ENCODE data around the gene FAM193B.
A peak's percentile ranks its signal among the peaks of the same experiment; 100 is the strongest.
"Not testable (repeated sequence)": the region's sequence is repeated elsewhere in the genome, so short reads cannot be mapped to it uniquely, and the experiment has no call there.

FAM193B gene

DNA sequence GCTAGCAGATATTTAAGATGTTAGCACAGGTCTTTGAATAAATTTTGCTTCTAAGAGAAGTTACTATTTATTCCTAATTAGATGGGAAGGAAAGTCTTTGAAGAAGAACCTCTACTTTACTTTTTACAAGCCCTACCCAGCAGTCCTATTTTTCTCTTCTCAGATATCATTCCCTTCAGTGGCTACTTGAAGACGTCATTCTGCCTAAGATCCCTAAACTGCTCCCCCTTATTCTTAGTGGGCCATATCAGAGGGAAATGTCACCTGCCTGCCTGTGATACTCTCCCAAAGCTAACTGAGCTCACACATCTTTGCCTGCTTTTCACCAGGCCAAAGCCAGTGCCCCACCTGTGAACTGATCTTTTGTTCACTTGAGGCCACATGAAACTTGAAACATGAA, 21.1 kb upstream of the FAM193B start:
- DNase-seq = no peak

DNA sequence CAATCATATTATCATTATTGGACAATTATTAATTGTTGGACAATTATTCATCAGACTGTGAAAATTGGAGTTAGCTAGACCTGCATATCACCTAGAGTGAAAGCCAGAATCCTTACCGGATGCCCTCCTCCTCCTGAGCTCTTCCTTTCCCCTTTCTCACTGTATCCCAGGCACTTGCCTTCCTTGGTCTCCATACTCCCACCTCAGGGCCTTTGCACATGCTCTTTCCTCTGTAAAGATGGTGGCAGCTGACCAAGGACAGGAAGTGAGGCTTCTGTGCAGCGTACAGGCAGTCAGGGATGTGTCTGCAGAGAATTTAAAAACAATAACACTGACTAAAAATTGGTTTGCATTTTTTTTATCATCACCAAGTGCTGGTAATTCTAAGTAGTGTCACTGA, 15.5 kb upstream of the FAM193B start:
- no peak for DNase-seq

DNA sequence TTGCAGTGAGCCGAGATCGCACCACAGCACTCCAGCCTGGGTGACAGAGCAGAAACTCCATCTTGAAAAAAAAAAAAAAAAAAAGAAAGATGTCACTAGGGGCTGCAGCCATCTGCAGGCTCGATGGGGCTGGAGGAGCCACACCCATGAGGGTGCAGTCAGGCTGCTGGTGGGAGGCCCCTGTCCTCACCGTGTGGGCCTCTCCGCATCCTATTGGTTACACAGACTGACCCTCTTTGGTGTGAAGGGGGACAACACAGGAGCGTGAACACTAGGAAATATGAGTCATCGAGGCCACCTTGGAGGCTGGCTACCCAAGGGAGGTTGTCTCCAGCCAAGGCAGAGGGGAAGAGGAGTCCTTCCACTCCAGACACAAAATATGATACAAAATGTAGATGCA, 14.0 kb upstream of the FAM193B start:
- no peak for DNase-seq

DNA sequence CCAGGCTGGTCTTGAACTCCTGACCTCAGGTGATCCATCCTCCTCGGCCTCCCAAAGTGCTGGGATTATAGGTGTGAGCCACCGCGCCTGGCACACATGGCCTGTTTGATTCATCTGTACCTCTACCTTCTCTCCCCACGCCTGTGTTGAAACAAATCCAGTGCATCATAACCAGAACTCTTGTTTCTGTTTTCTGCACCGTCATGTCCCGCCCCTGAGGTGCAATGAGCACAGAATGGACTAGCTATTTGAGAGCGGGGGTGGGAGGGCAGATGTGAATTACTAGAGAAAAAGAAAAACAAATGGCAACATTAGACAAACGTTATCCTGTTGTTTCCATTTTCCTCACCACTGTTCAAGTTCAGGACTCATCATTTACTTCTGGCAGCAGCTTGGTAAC, 10.7 kb upstream of the FAM193B start:
- DNase-seq = no peak

DNA sequence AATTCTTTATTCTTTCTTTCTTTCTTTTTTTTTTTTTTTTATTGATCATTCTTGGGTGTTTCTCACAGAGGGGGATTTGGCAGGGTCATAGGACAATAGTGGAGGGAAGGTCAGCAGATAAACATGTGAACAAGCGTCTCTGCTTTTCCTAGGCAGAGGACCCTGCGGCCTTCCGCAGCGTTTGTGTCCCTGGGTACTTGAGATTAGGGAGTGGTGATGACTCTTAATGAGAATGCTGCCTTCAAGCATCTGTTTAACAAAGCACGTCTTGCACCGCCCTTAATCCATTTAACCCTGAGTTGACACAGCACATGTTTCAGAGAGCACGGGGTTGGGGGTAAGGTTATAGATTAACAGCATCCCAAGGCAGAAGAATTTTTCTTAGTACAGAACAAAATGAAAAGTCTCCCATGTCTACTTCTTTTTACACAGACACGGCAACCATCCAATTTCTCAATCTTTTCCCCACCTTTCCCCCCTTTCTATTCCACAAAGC, 5.1 kb upstream of the FAM193B start:
- DNase-seq = not testable (repeated sequence)

DNA sequence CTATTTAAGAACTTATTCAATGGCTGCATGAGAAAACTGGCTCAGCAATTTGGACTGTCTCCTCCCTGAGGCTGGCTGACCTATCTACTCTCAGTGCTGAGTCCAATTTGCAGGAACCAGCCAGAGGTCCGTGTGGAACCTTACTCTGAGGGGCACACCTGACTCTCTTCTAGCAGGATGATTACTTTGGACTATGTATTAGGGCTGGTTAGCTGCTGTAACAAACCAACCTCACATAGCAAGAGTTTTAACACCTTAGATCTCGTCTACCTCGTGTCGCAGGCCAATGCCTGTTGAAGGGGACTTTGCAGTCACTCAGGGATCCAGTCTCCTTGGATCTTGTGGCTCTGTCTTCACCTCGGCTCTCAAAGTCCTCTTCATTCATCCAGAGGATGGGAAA, 3.4 kb upstream of the FAM193B start:
- DNase-seq = no peak

DNA sequence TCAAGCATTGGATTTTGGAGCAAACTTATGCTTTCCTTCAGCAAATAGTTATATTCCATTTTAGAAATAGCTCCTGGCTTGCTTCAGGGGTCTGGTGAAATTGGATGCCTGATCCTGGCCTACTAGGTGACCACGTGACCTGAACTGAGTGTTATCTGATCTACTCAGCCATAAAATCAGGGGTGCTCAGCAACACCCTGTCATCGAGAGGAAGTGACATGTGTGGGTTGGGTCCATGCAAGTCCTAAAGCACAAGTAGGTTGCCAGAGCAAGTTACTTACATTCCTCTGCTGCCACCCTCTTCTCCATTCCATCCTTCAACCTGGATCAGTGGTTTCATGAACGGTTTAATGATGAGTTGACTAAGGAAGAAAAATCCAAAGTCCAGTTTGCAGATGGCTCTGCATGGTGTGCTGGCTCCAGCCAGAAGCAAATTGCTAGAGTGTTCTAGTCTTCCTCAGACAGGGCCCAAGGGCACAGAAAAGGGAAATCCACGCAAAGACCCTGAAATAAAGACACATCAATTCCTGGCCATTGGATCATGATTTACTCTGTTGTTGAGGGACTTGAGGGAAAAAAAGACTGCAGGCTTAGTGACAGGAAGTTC, 2.8 kb upstream of the FAM193B start:
- no peak for DNase-seq

DNA sequence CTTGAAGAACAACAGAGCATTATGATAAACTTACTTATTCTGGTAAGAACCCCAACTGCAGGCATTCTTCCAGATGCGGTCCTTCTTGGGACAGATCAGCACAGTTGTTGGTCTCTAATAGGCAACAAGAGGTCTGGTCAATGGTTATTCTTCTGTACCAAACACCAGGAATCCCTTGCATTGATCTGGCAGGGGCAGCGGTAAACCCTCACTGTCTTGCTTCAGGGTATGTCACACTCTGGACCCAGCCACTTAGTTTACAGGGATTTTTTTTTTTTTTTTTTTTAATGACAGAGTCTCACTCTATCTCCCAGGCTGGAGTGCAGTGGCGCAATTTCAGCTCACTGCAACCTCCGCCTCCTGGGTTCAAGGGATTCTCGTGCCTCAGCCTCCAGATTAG, 1.3 kb upstream of the FAM193B start:
- no peak for DNase-seq

DNA sequence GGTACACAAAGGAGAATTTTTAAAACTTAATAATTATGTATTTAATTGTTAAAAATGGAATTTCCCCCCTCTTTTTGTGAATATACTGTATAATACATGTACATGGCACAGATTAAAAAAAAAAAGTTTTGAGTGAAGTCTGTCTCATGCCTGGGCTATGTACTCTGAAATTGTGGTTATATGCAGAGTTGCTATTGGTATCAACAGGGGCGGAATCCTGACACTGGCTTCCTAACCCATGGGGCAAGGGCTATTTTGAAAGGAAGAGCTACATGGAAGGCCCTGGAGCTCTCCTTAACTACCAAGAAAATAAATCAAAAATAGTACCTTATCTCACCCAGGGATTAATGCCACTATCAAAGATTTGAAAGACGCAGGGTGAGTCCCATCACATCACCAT, 865 bp upstream of the FAM193B start:
- DNase-seq = no peak

DNA sequence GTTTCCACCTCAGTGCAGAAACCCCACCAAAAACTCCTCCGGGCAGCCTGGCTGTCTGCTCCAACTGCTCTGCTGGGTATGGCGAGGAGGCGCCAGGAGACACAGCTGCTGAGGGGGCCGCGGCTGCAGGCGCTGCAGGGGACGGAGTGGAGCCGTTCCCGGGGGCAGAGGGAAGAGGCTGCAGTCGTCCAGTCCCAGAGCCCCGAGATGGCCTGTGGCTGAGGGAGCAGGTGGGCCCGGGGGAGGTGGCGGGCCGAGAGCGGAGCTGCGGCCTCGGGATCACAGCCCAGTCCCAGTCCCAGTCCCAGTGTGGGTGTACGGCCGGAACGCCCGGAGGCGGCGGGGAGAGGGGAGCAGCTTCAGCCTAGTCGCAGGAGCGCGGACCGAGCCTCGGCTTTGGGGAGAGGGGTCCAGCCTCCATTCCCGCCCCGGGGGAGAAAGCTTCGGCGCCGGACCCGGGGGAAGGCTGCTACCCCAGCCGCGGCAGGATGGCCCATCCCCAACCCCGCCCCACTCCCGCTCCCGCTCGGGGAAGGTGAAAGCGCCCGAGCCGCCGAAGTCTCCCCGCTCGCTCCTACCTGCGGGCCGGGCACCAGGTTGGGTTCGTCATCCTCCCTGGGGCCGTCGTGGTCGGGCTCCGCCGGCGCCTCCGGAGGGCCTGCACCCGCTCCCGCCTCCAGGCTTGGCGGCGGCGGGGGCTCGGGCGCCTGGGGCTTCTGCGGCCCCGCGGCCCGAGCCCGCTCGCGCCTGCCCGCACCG, 513 bp downstream of the FAM193B start:
- peak in 2 of 4 experiments; percentile 18 to 27 for DNase-seq

DNA sequence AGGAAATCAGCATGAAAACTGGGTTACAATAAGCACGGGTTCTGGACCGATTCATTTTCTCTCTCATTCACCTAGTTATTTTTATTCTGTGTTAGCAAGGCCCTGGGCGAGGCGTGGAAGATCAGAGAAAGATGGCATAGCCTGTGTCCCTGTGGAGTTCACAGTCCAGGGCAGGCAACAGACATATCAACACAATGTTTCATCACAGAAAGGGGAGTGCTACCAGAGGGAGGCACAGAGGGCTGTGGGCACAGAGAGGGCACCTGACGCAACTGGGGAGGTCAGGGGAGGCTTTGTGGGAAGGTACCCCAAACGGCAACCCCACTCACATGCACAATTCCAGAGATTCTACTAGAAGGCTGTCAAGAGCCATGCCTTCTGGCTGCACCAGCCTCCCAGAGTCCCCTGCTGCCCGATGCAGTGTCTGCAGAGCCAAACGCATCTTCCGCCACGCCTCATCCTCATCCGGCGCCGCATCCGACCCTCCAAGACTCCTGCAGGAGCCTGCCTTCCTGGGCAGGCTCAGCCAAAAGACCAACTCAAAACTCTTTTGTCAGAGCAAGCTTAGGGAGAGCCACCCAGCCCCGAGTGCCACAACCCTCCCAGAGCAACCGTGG, 1.4 kb downstream of the FAM193B start:
- DNase-seq = no peak

DNA sequence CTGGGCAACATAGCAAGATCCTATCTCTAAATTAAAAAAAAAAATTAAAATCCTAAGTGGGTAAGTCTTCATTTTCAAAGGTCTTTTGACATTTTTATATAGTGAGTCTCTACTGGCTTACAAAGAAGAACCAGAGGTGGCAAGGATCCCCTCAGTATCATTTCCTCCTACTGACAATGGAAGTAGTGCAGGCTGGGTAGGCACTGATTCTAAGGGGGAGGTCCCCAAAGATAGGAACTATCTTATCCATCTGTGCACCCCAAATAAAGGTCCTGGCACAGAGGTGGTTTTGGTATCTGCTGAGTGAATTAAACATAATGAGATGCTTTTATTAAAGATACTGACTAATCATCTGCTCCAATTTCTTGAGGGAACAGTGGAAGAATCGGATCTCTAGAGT, 4.2 kb downstream of the FAM193B start:
- no peak for DNase-seq

DNA sequence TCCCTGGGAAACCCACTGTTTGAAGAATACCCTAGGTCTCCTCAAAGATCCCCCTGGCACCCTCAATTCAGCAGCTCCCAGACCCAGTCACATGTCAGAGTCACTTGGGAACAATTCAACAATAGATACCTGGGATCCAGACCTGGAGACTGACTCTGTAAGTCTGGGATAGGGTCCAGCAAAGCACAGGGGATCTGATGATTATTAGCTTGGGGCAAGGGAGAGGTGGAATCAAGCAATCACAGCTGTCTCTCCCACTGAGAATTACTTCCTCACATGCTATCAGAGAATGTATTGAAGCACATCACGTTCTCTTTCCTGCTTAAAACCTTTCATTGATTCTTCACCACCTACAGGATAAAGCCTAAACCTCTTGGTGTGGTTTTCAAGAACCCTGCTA, 5.9 kb downstream of the FAM193B start:
- no peak for DNase-seq

DNA sequence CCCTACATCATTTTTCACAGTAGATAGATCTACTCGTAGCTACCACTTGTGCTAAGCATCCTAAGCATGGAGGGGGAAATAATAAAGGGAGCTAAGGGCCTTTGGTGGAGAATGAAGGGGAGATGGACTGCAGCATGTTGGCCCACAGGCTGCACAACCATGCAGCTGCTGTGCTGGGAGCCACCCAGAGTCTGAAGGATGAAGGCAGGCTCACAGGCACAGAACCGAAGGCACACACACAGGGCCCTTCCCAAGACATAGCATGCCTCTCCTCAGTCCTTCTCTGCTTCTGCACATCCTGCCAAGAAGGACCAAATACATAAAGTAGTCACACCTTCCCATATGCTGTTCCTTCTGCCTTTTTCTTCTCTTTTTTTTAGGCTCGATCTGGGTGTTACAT, 6.6 kb downstream of the FAM193B start:
- no peak for DNase-seq

DNA sequence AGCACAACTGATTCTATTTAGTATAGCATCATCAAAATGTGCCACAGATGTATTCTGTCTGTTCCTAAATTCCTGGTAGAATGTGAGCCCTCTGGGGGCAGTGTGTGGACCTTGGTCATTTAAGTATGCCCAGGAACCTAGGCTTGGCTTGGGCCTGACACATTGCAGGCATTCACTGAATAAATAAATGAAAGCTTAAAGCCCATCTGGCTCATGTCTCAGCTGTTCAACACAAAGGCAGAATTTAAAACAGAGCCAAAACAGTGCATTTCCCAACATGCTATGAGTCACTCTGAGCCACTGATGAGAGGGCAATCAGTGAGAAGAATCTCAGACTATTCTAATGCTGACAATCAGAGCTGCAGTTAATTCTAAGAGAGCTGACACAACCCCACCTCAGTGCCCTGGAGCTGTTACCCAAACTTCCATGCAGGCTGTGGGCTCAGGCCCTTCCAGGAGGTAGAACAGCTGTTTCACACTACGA, 8.1 kb downstream of the FAM193B start:
- DNase-seq = no peak

DNA sequence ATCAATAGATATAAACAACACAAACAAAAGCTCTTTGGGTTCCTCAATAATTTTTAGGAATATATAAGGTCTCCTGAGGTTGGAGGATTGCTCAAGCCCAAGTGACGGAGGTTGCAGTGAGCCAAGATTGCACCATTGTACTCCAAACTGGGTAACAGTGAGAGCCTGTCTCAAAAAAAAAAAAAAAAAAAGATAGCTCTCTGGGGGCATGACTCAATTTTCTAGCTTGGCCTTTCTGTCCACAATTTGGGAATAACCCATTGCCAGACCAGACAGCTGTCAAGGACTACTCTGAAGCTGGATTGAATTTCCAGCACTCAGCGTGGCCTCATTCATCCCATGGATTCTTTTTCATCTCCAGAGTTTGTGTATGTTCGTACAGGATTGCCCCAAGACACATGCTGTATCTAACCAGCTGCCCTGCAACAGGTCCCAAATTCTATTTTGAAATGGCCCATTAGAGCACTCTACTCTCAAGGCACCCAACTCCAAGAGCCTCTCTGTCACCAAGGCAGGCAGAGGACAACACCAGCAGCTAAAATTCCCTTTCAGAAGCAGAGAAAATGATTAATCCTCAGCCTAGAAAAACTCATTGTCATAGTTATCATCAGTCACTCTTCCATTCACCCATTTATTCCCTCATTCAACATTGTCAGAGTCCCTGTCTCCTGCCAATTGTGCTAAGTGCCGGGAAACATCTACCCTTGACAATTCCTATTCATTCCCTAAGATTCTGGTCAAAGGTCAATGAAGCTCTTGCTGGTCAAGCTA, 8.7 kb downstream of the FAM193B start:
- DNase-seq = no peak

DNA sequence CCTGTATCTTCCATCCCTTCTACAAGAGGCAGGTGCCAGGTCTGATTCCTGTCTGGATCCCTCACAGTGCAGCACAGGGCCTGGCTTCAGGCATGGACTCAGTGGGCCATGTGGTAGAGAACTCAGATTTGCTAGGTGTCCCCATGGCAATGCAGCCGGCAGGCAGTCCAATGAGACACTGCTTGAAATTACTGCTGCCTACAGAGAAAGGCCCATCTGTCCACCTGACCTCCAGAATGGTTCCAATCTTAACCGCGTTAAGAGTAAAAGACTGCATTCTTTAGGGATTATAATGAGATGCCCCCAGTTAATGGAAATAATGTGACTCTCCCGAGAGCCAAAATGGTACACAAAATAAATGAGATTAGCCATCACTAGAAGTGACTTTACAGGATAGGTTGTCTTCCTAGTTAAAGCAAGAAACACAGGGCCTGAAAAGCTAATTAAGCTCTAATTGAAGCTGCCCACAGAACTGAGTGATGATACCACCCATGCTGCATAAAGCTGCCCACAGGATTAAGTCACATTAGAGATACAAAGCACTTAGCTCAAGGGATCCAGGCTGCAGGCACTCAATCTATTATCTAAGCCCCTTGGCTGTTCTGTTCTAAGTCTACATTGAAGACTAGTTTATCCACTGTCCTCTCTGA, 11.4 kb downstream of the FAM193B start:
- DNase-seq = no peak

DNA sequence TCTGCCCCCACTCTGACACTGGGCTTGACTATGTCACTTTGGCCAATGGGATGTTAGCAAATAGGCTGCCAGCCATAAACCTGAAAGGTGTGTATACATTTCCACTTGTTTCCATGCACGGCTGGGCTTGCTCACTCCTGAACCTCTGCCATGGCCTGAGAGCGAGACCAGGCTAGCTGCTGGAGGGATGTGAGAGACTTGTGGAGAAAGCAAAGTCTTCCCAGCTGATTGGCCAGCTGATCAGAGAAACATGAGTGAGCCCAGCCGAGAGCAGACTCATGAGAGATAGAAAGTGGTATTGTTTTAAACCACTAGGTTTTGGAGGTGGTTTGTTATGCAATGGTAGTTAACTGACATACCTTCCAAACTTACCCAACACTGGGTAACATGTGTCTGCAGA, 13.9 kb downstream of the FAM193B start:
- DNase-seq = no peak

DNA sequence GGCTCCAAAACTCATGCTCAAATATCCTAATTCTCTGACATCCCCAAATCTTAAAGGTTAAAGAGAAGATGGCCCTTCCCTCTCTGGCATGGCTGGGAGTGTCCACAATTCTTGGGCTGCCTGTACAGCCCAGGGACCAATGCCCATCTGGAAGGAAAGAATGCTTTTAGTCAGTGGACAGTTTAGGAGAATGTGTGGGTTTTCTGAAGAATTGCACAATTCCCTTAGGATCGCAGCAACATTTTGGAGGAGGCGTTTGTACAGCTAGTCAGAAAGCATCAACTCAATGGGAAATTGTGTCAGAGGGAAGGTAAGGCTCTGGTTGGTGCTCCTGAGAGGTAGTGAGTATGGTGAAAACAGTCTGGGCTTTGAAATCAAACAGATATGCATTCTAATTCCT, 15.0 kb downstream of the FAM193B start:
- DNase-seq = no peak

DNA sequence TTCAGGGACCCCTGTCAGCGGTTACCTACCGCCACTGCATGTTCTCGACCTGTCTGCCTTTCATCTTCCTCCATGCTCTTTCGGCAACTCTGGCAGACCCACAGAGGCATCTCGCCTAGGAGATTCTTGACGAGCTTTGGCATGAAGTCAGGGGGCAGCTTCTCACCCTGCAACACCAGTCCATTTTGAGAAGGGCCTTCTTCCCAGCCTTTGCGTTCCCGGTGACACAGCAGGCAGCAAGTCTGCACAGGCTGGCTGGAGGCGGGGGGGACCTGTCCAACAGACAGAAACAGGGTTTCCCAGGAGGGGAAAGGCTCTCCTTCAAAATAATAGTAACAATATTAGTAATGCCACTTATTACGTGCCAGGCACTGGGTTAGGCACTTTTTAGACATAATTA, 15.5 kb downstream of the FAM193B start:
- no peak for DNase-seq

DNA sequence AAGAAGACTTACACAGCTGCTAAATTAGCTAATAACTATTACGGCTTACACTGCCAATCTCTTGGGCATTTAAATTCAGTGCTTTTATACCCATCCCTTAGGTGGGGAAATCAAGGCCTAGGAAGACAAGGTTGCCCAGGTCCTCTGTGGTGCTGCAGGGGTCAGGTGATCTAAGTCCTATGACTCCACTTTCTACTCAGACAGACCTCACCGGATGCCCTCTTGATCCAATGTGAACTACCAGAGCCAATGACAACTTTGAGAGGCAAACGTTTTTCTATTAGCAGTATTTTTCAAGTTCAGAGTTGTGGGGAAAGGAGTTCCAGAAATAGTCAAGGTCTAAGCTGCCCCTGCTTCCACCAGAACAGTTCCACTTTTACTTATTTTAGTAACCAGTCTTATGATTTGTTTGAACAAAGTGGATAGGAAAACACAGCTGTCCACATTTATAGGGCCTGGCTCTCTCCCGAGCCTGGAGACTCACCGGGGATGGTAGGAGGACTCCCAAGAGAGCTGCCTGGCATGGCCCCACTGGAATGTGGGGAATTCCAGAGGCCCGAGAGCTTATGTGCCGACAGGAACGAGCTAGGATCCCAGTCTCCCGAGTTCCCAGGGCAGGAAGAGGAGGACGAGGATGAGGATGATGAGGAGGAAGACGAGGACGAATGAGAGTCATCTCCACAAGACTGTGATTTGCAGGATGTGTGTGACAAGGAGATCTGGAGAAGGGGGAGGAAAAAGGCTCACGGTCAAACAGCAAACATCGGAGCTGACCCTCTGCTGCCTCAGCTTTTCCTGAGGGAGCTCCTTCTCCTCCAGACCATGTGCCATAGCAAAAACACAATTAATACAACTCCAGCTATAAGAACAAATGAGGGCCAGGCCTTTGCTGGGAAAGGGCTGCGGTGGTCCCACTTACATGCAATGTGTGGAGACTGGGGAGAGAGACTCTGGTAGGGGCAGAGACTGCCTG, 16.7 kb downstream of the FAM193B start:
- DNase-seq = no peak

DNA sequence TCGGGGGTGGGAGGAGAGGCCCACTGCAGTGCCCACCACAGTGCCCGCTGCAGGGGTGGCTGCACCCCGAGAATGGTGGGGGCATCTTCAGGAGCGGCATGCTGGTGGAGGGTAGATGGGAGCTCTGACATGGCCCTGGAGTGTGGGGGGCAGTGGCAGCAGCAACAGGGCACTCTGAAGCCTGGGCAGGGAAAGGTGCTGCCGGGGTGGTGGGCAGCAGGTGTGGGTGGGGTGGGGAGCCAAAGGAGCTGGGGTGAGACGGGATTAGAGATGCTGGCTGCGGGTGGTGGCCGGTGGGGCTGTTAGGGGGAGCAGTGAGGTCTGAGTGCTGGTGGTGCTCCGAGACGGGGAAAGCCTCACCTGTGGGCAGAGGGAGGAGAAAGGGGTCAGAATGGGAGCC, 18.0 kb downstream of the FAM193B start:
- DNase-seq = no peak
